IMR-90 (cell line): ENCODE measurements around the gene DOCK9. TPM values are rescaled to one million over a fixed set of nuclear protein-coding genes. Genes with fewer than 3 reads are reported as not detected.
A peak's percentile ranks its signal among the peaks of the same experiment; 100 is the strongest.

Experiments
- ATAC-seq: fragments of 200-7000 bp; cut with Tn5 transposase; 2 replicates; pipeline ENCODE4 v1.9.1; 2020; ENCODE audit warnings: low read depth, mild to moderate bottlenecking, moderate library complexity
- BruUV-seq: library from RNA; stranded (reverse); fragments of 400-500 nt; replicated peaks from 2 replicates; lab custom pipeline; 2021; lab: Mats Ljungman, UMichigan
- CTCF ChIA-PET: fragments of 300-600 bp; formaldehyde crosslinking; extraction: SDS; loops from one replicate; lab custom pipeline; 2021; ENCODE audit warnings: antibody characterized with exemption; lab: Yijun Ruan, JAX
- POLR2A ChIA-PET: fragments of 300-600 bp; sonication (Branson Sonifier 250); formaldehyde crosslinking; loops from one replicate; lab custom pipeline; 2022; ENCODE audit warnings: antibody characterized with exemption; ENCODE audit not compliant: unreplicated experiment; lab: Charles Lee
- DNase-seq: peaks from one replicate; pipeline ENCODE4 v3.0.0; 2013
- H2AFZ ChIP-seq: replicated peaks from 2 replicates; pipeline ENCODE3; 2013; ENCODE audit warnings: low read length, mild to moderate bottlenecking; ENCODE audit not compliant: poor library complexity
- H2AK5ac ChIP-seq: 2 replicates; pipeline ENCODE4 v1.6.1; 2013; ENCODE audit warnings: low read depth, low read length, inconsistent platforms
- H2AK9ac ChIP-seq: replicated peaks from 2 replicates; pipeline ENCODE3; 2013; ENCODE audit warnings: mild to moderate bottlenecking, low read depth, low read length, moderate library complexity; ENCODE audit not compliant: poor library complexity
- H2BK120ac ChIP-seq: 2 replicates; pipeline ENCODE4 v1.6.1; 2013; ENCODE audit warnings: low read depth, low read length, inconsistent platforms
- H2BK15ac ChIP-seq: 3 replicates; pipeline ENCODE4 v1.6.1; 2013; ENCODE audit warnings: low read depth, low read length, inconsistent platforms
- H2BK20ac ChIP-seq: 2 replicates; pipeline ENCODE4 v1.6.1; 2013; ENCODE audit warnings: low read depth, mild to moderate bottlenecking, inconsistent platforms, low read length, moderate library complexity
- H2BK5ac ChIP-seq: 2 replicates; pipeline ENCODE4 v1.6.1; 2013; ENCODE audit warnings: mild to moderate bottlenecking, low read depth, low read length, inconsistent platforms; ENCODE audit not compliant: poor library complexity, severe bottlenecking
- H3K14ac ChIP-seq: replicated peaks from 2 replicates; pipeline ENCODE4 v1.6.1; 2013; ENCODE audit warnings: low read depth, low read length, inconsistent platforms
- H3K18ac ChIP-seq: 2 replicates; pipeline ENCODE4 v1.6.1; 2013; ENCODE audit warnings: low read depth, low read length, control low read depth
- H3K23ac ChIP-seq: 2 replicates; pipeline ENCODE4 v1.6.1; 2013; ENCODE audit warnings: low read depth, low read length, inconsistent platforms
- H3K27ac ChIP-seq: 2 replicates; pipeline ENCODE4 v1.5.1; 2013; ENCODE audit warnings: mild to moderate bottlenecking, control low read depth, low read length; ENCODE audit not compliant: insufficient read depth
- H3K27me3 ChIP-seq: 2 replicates; pipeline ENCODE4 v1.6.1; 2013; ENCODE audit warnings: low read length; ENCODE audit not compliant: control insufficient read depth, insufficient read depth
- H3K36me3 ChIP-seq: 2 replicates; pipeline ENCODE4 v1.6.1; 2013; ENCODE audit warnings: low read length, mixed read lengths; ENCODE audit not compliant: control insufficient read depth, insufficient read depth
- H3K4ac ChIP-seq: 2 replicates; pipeline ENCODE4 v1.6.1; 2013; ENCODE audit warnings: low read depth, low read length, inconsistent platforms
- H3K4me1 ChIP-seq: 2 replicates; pipeline ENCODE4 v1.6.1; 2013; ENCODE audit warnings: low read length, mixed read lengths; ENCODE audit not compliant: control insufficient read depth, insufficient read depth
- H3K4me2 ChIP-seq: 2 replicates; pipeline ENCODE4 v1.6.1; 2013; ENCODE audit warnings: low read depth, mild to moderate bottlenecking, control low read depth, low read length, moderate library complexity
- H3K4me3 ChIP-seq: 2 replicates; pipeline ENCODE4 v1.5.1; 2013; ENCODE audit warnings: low read depth, mild to moderate bottlenecking, control low read depth, low read length, moderate library complexity; ENCODE audit not compliant: insufficient read depth
- H3K56ac ChIP-seq: 2 replicates; pipeline ENCODE4 v1.6.1; 2013; ENCODE audit warnings: low read length, inconsistent platforms; ENCODE audit not compliant: insufficient read depth; ENCODE audit errors: extremely low read depth
- H3K79me1 ChIP-seq, 2 experiments: 2 replicates each; pipeline ENCODE4 v1.6.1; 2013; ENCODE audit warnings: low read length in 2 of 2, inconsistent platforms in 1 of 2, low read depth in 1 of 2
- H3K9ac ChIP-seq: 2 replicates; pipeline ENCODE4 v1.6.1; 2013; ENCODE audit warnings: low read depth, low read length, control low read depth
- H3K9me1 ChIP-seq: 2 replicates; pipeline ENCODE4 v1.6.1; 2013; ENCODE audit warnings: low read length, inconsistent platforms; ENCODE audit not compliant: insufficient read depth
- H3K9me3 ChIP-seq: 2 replicates; pipeline ENCODE4 v1.6.1; 2013; ENCODE audit warnings: low read length; ENCODE audit not compliant: control insufficient read depth, insufficient read depth
- H4K20me1 ChIP-seq: 2 replicates; pipeline ENCODE4 v1.6.1; 2013; ENCODE audit warnings: low read length, inconsistent platforms; ENCODE audit not compliant: insufficient read depth
- H4K5ac ChIP-seq: 2 replicates; pipeline ENCODE4 v1.6.1; 2013; ENCODE audit warnings: mild to moderate bottlenecking, low read depth, low read length, control low read depth
- H4K8ac ChIP-seq, 2 experiments: 2 replicates each; pipeline ENCODE4 v1.6.1; 2013; ENCODE audit warnings: low read depth in 2 of 2, low read length in 2 of 2, control low read depth in 1 of 2, inconsistent platforms in 1 of 2
- H4K91ac ChIP-seq: 2 replicates; pipeline ENCODE4 v1.6.1; 2013; ENCODE audit warnings: low read depth, low read length, inconsistent platforms; ENCODE audit not compliant: insufficient read depth
- BHLHE40 ChIP-seq: fragments of 150-350 bp; IDR thresholded peaks from 2 replicates; pipeline ENCODE4 v1.6.1; 2016; ENCODE audit warnings: mild to moderate bottlenecking, low read depth, low read length
- CEBPB ChIP-seq: IDR thresholded peaks from 2 replicates; pipeline ENCODE4 v1.6.1; 2012; ENCODE audit warnings: low read depth, low read length, improper control_type of control experiment
- CHD1 ChIP-seq: IDR thresholded peaks from 2 replicates; pipeline ENCODE4 v1.6.1; 2012; ENCODE audit warnings: low read depth, low read length, improper control_type of control experiment
- FOS ChIP-seq: fragments of 150-350 bp; IDR thresholded peaks from 2 replicates; pipeline ENCODE4 v1.6.1; 2016; ENCODE audit warnings: low read depth, low read length
- MAFK ChIP-seq: IDR thresholded peaks from 2 replicates; pipeline ENCODE4 v1.6.1; 2012; ENCODE audit warnings: low read depth, low read length, improper control_type of control experiment
- MAZ ChIP-seq: IDR thresholded peaks from 2 replicates; pipeline ENCODE4 v1.6.1; 2012; ENCODE audit warnings: low read depth, mild to moderate bottlenecking, low read length, improper control_type of control experiment, moderate library complexity, borderline replicate concordance
- MXI1 ChIP-seq: IDR thresholded peaks from 2 replicates; pipeline ENCODE4 v1.6.1; 2012; ENCODE audit warnings: low read depth, mild to moderate bottlenecking, low read length, moderate library complexity, borderline replicate concordance
- NFE2L2 ChIP-seq: fragments of 150-350 bp; IDR thresholded peaks from 2 replicates; pipeline ENCODE4 v1.6.1; 2016; ENCODE audit warnings: low read depth, mild to moderate bottlenecking, low read length
- POLR2A ChIP-seq: IDR thresholded peaks from 2 replicates; pipeline ENCODE4 v1.6.1; 2012; ENCODE audit warnings: mild to moderate bottlenecking, low read depth, low read length
- RAD21 ChIP-seq: IDR thresholded peaks from 2 replicates; pipeline ENCODE4 v1.6.1; 2012; ENCODE audit warnings: low read length, improper control_type of control experiment
- RCOR1 ChIP-seq: IDR thresholded peaks from 2 replicates; pipeline ENCODE4 v1.6.1; 2012; ENCODE audit warnings: mild to moderate bottlenecking, low read length, improper control_type of control experiment; ENCODE audit not compliant: insufficient replicate concordance
- RFX5 ChIP-seq: IDR thresholded peaks from 2 replicates; pipeline ENCODE4 v1.8.0; 2012; ENCODE audit warnings: low read depth, mild to moderate bottlenecking, low read length, moderate library complexity
- SMC3 ChIP-seq: fragments of 150-350 bp; IDR thresholded peaks from 2 replicates; pipeline ENCODE4 v1.6.1; 2016; ENCODE audit warnings: low read depth, mild to moderate bottlenecking, antibody characterized with exemption, low read length, moderate library complexity
- WGBS, 2 experiments: methylation state at CpG; one replicate each; pipeline versions ENCODE4 v1.1.5 to v1.1.7; 2013; ENCODE audit warnings: missing lambda C conversion rate in 2 of 2; ENCODE audit not compliant: insufficient read length in 1 of 2; ENCODE audit errors: extremely low coverage in 2 of 2; 5-methylcytosine and 5-hydroxymethylcytosine counted together
- dilution Hi-C: fragments of 300-500 bp; cut with HindIII; formaldehyde crosslinking; loops from one replicate; pipeline ENCODE4 v1.14.3; 2018; ENCODE audit warnings: low sequenced_read_pairs; ENCODE audit not compliant: unreplicated experiment
- in situ Hi-C: fragments of 300-500 bp; cut with MboI; formaldehyde crosslinking; loops from 3 replicates; pipeline ENCODE4 v1.14.3; 2019; ENCODE audit warnings: low sequenced_read_pairs, inconsistent platforms, mixed read lengths
- intact Hi-C: fragments of 100-400 bp; cut with micrococcal nuclease; formaldehyde crosslinking; loops from 2 replicates; pipeline ENCODE4 v1.10.0; 2022
- polyA plus RNA-seq, 3 experiments: library from polyadenylated mRNA; depleted of rRNA; stranded (reverse); fragments of >200 nt; gene quantifications; 2 replicates each; pipeline ENCODE4 v1.2.3, GENCODE V29; 2012; ENCODE audit warnings: low replicate concordance in 1 of 3
- total RNA-seq: library from RNA; depleted of rRNA; stranded (reverse); fragments of >200 nt; gene quantifications from 2 replicates; pipeline ENCODE4 v1.2.3, GENCODE V29; 2012
- TF ChIP-seq, protein P1 (sequence below): fragments of 150-350 bp; IDR thresholded peaks from 2 replicates; pipeline ENCODE4 v1.6.1; 2016; ENCODE audit warnings: low read depth, mild to moderate bottlenecking, low read length, moderate library complexity, borderline replicate concordance
- TF ChIP-seq, protein P2 (sequence below): conservative IDR thresholded peaks from 2 replicates; pipeline ENCODE4 v1.5.1; 2012; ENCODE audit warnings: mild to moderate bottlenecking, low read depth, low read length, improper control_type of control experiment
- TF ChIP-seq, protein P3 (sequence below): fragments of 150-350 bp; IDR thresholded peaks from 2 replicates; pipeline ENCODE4 v1.6.1; 2017; ENCODE audit warnings: mild to moderate bottlenecking, antibody characterized with exemption, low read length, low read depth

Gene DOCK9
- total and polyA plus RNA-seq, 2 of the 4 experiments (the other 2 are of a cell fraction), result 4.8 to 7.2 TPM

DNA sequence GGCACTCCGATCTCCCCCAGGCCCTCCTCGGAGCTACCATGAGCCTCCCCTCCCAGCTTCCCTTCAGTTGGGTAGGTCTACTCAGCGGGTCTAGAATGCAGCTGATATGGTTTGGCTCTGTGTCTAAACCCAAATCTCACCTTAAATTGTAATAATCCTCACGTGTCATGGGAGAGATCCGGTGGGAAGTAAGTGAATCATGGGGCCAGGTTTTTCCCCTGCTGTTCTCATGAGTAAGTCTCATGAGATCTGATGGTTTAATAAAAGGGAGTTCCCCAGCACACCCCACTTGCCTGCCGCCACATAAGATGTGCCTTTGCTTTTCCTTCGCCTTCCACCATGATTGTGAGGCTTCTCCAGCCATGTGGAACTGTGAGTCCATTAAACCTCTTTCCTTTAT lies 14.5 kb upstream of the DOCK9 start:
- WGBS, 2 experiments, result no CpG with 5 or more reads among the region's 7 CpGs
- H3K9me1 ChIP-seq, result no peaks in the 10 kb centered on the region
- H3K4ac ChIP-seq, result no peak overlapping the region
- no peak overlapping the region for H2BK120ac ChIP-seq
- no peak overlapping the region for H4K8ac ChIP-seq
- H3K18ac ChIP-seq, result no peak overlapping the region
- H3K79me1 ChIP-seq, result peaks cover 0 to 1% of the 10 kb centered on the region in 2 experiments; a peak in 1 of 4 replicates
- no peaks in the 10 kb centered on the region for H3K4me1 ChIP-seq
- H2BK5ac ChIP-seq, result no peak overlapping the region
- intact Hi-C loops, result no loop called here
- H4K5ac ChIP-seq, result no peak overlapping the region
- H3K4me2 ChIP-seq, result no peak overlapping the region
- H4K20me1 ChIP-seq, result no peaks in the 10 kb centered on the region
- DNase-seq (peak; percentile 19), ATAC-seq (no peak)
- no peak overlapping the region for H2AFZ ChIP-seq
- in situ Hi-C loops, result no loop called here
- no peak overlapping the region for H2BK20ac ChIP-seq
- CTCF ChIA-PET, result no interaction called here
- no peak overlapping the region for H3K9ac ChIP-seq
- no peak overlapping the region for H3K56ac ChIP-seq
- H3K4me3 ChIP-seq, result no peak overlapping the region
- no peak overlapping the region for H3K27ac ChIP-seq
- H2AK9ac ChIP-seq, result no peak overlapping the region
- H3K27me3 ChIP-seq, result no peaks in the 10 kb centered on the region; the same call in 1 of the 2 replicates
- no peak overlapping the region for H2BK15ac ChIP-seq
- TF ChIP-seq MXI1, result no peak
- no peak for TF ChIP-seq POLR2A
- TF ChIP-seq, protein P1, sequence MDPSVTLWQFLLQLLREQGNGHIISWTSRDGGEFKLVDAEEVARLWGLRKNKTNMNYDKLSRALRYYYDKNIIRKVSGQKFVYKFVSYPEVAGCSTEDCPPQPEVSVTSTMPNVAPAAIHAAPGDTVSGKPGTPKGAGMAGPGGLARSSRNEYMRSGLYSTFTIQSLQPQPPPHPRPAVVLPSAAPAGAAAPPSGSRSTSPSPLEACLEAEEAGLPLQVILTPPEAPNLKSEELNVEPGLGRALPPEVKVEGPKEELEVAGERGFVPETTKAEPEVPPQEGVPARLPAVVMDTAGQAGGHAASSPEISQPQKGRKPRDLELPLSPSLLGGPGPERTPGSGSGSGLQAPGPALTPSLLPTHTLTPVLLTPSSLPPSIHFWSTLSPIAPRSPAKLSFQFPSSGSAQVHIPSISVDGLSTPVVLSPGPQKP, result no peak
- no peak for TF ChIP-seq NFE2L2
- TF ChIP-seq, protein P2, sequence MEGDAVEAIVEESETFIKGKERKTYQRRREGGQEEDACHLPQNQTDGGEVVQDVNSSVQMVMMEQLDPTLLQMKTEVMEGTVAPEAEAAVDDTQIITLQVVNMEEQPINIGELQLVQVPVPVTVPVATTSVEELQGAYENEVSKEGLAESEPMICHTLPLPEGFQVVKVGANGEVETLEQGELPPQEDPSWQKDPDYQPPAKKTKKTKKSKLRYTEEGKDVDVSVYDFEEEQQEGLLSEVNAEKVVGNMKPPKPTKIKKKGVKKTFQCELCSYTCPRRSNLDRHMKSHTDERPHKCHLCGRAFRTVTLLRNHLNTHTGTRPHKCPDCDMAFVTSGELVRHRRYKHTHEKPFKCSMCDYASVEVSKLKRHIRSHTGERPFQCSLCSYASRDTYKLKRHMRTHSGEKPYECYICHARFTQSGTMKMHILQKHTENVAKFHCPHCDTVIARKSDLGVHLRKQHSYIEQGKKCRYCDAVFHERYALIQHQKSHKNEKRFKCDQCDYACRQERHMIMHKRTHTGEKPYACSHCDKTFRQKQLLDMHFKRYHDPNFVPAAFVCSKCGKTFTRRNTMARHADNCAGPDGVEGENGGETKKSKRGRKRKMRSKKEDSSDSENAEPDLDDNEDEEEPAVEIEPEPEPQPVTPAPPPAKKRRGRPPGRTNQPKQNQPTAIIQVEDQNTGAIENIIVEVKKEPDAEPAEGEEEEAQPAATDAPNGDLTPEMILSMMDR, result no peak
- no peak for TF ChIP-seq CEBPB
- TF ChIP-seq RAD21, result no peak
- no peak for TF ChIP-seq FOS
- TF ChIP-seq MAFK, result no peak
- no peak for TF ChIP-seq BHLHE40
- TF ChIP-seq, protein P3, sequence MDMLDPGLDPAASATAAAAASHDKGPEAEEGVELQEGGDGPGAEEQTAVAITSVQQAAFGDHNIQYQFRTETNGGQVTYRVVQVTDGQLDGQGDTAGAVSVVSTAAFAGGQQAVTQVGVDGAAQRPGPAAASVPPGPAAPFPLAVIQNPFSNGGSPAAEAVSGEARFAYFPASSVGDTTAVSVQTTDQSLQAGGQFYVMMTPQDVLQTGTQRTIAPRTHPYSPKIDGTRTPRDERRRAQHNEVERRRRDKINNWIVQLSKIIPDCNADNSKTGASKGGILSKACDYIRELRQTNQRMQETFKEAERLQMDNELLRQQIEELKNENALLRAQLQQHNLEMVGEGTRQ, result no peak
- TF ChIP-seq CHD1, result no peak
- TF ChIP-seq SMC3, result no peak
- no peak for TF ChIP-seq RFX5
- no peak for TF ChIP-seq MAZ
- TF ChIP-seq RCOR1, result no peak
- dilution Hi-C loops, result no loop called here
- no peak overlapping the region for H2AK5ac ChIP-seq
- H3K23ac ChIP-seq, result no peak overlapping the region
- no TSS peak for BruUV-seq
- H3K14ac ChIP-seq, result no peak overlapping the region
- POLR2A ChIA-PET, result no interaction called here
- no peaks in the 10 kb centered on the region for H3K36me3 ChIP-seq
- no peak overlapping the region for H4K91ac ChIP-seq
- no peaks in the 10 kb centered on the region for H3K9me3 ChIP-seq
